GM23338 (cell line): ENCODE measurements around the gene MYH6. TPM values are rescaled to one million over a fixed set of nuclear protein-coding genes. Genes with fewer than 3 reads are reported as not detected.

ENCODE experiments used
- ATAC-seq: fragments of 200-7000 bp; cut with Tn5 transposase; 3 replicates; pipeline ENCODE4 v1.9.1; 2020
- DNase-seq: peaks from one replicate; pipeline ENCODE4 v3.0.0-alpha.2; 2015; ENCODE audit warnings: low spot score
- H2AFZ ChIP-seq: fragments of 200-600 bp; sonication (generic); 2 replicates; pipeline ENCODE4 v1.8.0; 2016; ENCODE audit warnings: antibody characterized with exemption, mild to moderate bottlenecking, moderate library complexity
- H3F3A ChIP-seq: fragments of 200-600 bp; sonication (generic); replicated peaks from 2 replicates; pipeline ENCODE4 v1.8.0; 2017; ENCODE audit warnings: antibody characterized with exemption, mixed run types, low read depth
- H3K27ac ChIP-seq: fragments of 200-600 bp; sonication (generic); 2 replicates; pipeline ENCODE4 v1.6.1; 2016; ENCODE audit warnings: low read depth
- H3K27me3 ChIP-seq: fragments of 200-600 bp; sonication (generic); 2 replicates; pipeline ENCODE4 v1.8.0; 2016; ENCODE audit warnings: mild to moderate bottlenecking, mixed run types, moderate library complexity; ENCODE audit not compliant: insufficient read depth
- H3K36me3 ChIP-seq: fragments of 200-600 bp; sonication (generic); 2 replicates; pipeline ENCODE4 v1.8.0; 2016; ENCODE audit warnings: mild to moderate bottlenecking; ENCODE audit not compliant: insufficient read depth
- H3K4me1 ChIP-seq: fragments of 200-600 bp; sonication (generic); 2 replicates; pipeline ENCODE4 v1.8.0; 2016; ENCODE audit warnings: mild to moderate bottlenecking, moderate library complexity; ENCODE audit not compliant: insufficient read depth
- H3K4me2 ChIP-seq: fragments of 200-600 bp; sonication (generic); 2 replicates; pipeline ENCODE4 v1.7.1; 2017; ENCODE audit warnings: mixed run types
- H3K4me3 ChIP-seq: fragments of 200-600 bp; sonication (generic); 2 replicates; pipeline ENCODE4 v1.6.1; 2016; ENCODE audit warnings: mixed run types
- H3K79me2 ChIP-seq: fragments of 200-600 bp; sonication (generic); replicated peaks from 2 replicates; pipeline ENCODE4 v1.8.0; 2017; ENCODE audit warnings: mild to moderate bottlenecking; ENCODE audit not compliant: insufficient read depth
- H3K9me2 ChIP-seq: fragments of 200-600 bp; sonication (generic); 2 replicates; pipeline ENCODE4 v1.8.0; 2017; ENCODE audit not compliant: insufficient read depth
- H4K20me1 ChIP-seq: fragments of 200-600 bp; sonication (generic); replicated peaks from 2 replicates; pipeline ENCODE4 v1.8.0; 2017; ENCODE audit warnings: mild to moderate bottlenecking; ENCODE audit not compliant: insufficient read depth
- H3K27ac Mint-ChIP-seq: 2 replicates; pipeline ENCODE4 v1.8.0; 2020; ENCODE audit warnings: inconsistent platforms, mild to moderate bottlenecking, moderate library complexity, mixed read lengths
- H3K27me3 Mint-ChIP-seq: 3 replicates; pipeline ENCODE4 v1.8.0; 2022; ENCODE audit warnings: low read depth, mild to moderate bottlenecking, moderate library complexity, mixed read lengths, inconsistent platforms; ENCODE audit not compliant: insufficient read depth, poor library complexity
- H3K36me3 Mint-ChIP-seq: 3 replicates; pipeline ENCODE4 v1.8.0; 2021; ENCODE audit warnings: low read depth, mild to moderate bottlenecking, inconsistent platforms, moderate library complexity, mixed read lengths
- H3K4me1 Mint-ChIP-seq: 3 replicates; pipeline ENCODE4 v1.8.0; 2020; ENCODE audit warnings: mild to moderate bottlenecking, inconsistent platforms, mixed read lengths
- H3K4me3 Mint-ChIP-seq: 3 replicates; pipeline ENCODE4 v1.8.0; 2021; ENCODE audit warnings: moderate library complexity, mild to moderate bottlenecking, inconsistent platforms, mixed read lengths
- H3K9me3 Mint-ChIP-seq: 3 replicates; pipeline ENCODE4 v1.8.0; 2020; ENCODE audit warnings: moderate library complexity, mild to moderate bottlenecking, inconsistent platforms, mixed read lengths
- CTCF ChIP-seq, 2 experiments: fragments of 200-600 bp in 1 of 2; sonication (generic) in 1 of 2; conservative IDR thresholded peaks; 2 replicates each; pipeline versions ENCODE4 v1.5.1 to v1.6.1; 2016 to 2017; ENCODE audit warnings: antibody characterized with exemption in 2 of 2, low read depth in 2 of 2, mild to moderate bottlenecking in 2 of 2, moderate library complexity in 1 of 2
- ETS1 ChIP-seq: IDR thresholded peaks from 2 replicates; pipeline ENCODE4 v1.6.1; 2016; ENCODE audit warnings: antibody characterized with exemption
- EZH2 ChIP-seq: fragments of 200-600 bp; sonication (generic); IDR thresholded peaks from one replicate; pipeline ENCODE4 v1.8.0; 2017; ENCODE audit warnings: antibody characterized with exemption, mild to moderate bottlenecking, low read depth; ENCODE audit not compliant: unreplicated experiment
- NANOG ChIP-seq: IDR thresholded peaks from 2 replicates; pipeline ENCODE4 v1.6.1; 2016; ENCODE audit warnings: antibody characterized with exemption, borderline replicate concordance
- POLR2AphosphoS5 ChIP-seq: IDR thresholded peaks from 2 replicates; pipeline ENCODE4 v1.6.1; 2016; ENCODE audit warnings: antibody characterized with exemption, low read depth
- REST ChIP-seq: IDR thresholded peaks from one replicate; pipeline ENCODE4 v1.6.1; 2018; ENCODE audit warnings: antibody characterized with exemption; ENCODE audit not compliant: unreplicated experiment
- STAT1 ChIP-seq: IDR thresholded peaks from one replicate; pipeline ENCODE4 v1.6.1; 2016; ENCODE audit warnings: antibody characterized with exemption; ENCODE audit not compliant: unreplicated experiment
- ZNF331 ChIP-seq: fragments of 250-450 bp; sonication (Bioruptor Pico); IDR thresholded peaks from 2 replicates; pipeline ENCODE4 v1.5.0; 2020; ENCODE audit warnings: low read depth, mild to moderate bottlenecking, moderate library complexity
- polyA plus RNA-seq: library from polyadenylated mRNA; unstranded; fragments of >200 nt; fragmentation: Nextera tagmentation; extraction: Ambion mirVana; gene quantifications from 2 replicates; pipeline ENCODE4 v1.2.1, GENCODE V29; 2016
- total RNA-seq: library from RNA; depleted of rRNA; stranded (reverse); fragments of >200 nt; shearing (Covaris generic); gene quantifications from 2 replicates; pipeline ENCODE4 v1.2.3, GENCODE V29; 2014

Gene MYH6
- total and polyA plus RNA-seq, 2 experiments from 2014 or later, result 0.03 to 0.10 TPM

GRCh38 chr14:23447361-23448350 is 39.6 kb upstream of the MYH6 start (continued):
- TF ChIP-seq REST, result no peak
- no peak for TF ChIP-seq POLR2AphosphoS5
- TF ChIP-seq EZH2, result no peak
- TF ChIP-seq ZNF331 (CRISPR knock-in tag), result no peak
- no peak for TF ChIP-seq ETS1
- no peak for TF ChIP-seq STAT1
- TF ChIP-seq NANOG, result no peak

- Mint-ChIP-seq H3K27ac (no peak overlapping the region), H3K4me1 (peaks cover 26% of the 10 kb centered on the region), H3K27me3 (peaks cover 22% of the 10 kb centered on the region), H3K4me3 (no peak overlapping the region), H3K36me3 (no peaks in the 10 kb centered on the region), H3K9me3 (no peaks in the 10 kb centered on the region)
- Histone ChIP-seq H3K27me3 (no peaks in the 10 kb centered on the region), H3F3A (no peaks in the 10 kb centered on the region), H3K36me3 (no peaks in the 10 kb centered on the region), H4K20me1 (no peaks in the 10 kb centered on the region), H3K9me2 (no peaks in the 10 kb centered on the region), H3K4me2 (no peak overlapping the region), H3K4me1 (peaks cover 19% of the 10 kb centered on the region), H3K4me3 (no peak overlapping the region), H3K79me2 (no peaks in the 10 kb centered on the region), H2AFZ (no peak overlapping the region), H3K27ac (no peak overlapping the region)
- no peak for ATAC-seq
- DNase-seq, result no peak
- no peak for TF ChIP-seq NANOG
- peak in 1 of 2 experiments; percentile 30; a peak in 1 of 4 replicates for TF ChIP-seq CTCF (conservative IDR thresholded peaks at IDR 0.05; ENCODE audit: low read depth in 2 of 2)
Observed at GRCh38 chr14:23446291-23446851, 38.3 kb upstream of the MYH6 start.
